SH-SY5Y (cell line): Measurements from ENCODE around the gene MORN3.

Experiments
- GATA2 ChIP-seq: IDR thresholded peaks from 2 replicates; pipeline ENCODE4 v1.6.1; 2011; ENCODE audit warnings: mild to moderate bottlenecking, low read depth, low read length
- GATA3 ChIP-seq: IDR thresholded peaks from 2 replicates; pipeline ENCODE4 v1.6.1; 2011; ENCODE audit warnings: low read depth, mild to moderate bottlenecking, low read length, moderate library complexity

DNA sequence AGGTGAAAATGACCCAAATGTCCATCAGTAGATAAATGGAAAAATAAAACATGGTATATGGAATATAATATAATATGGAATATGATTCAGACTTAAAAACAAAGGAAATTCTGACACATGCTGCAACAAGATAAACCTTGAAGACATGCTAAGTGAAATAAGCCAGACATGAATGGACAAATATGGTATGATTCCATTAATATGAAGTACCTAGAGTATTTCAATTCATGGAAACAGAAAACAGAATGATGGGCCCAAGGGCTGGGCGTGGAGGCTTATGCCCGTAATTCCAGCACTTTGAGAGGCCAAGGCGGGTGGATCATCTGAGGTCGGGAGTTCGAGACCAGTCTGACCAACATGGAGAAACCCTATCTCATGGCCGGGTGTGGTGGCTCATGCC, 65.9 kb downstream of the MORN3 start:
- TF ChIP-seq GATA2 (no peak), GATA3 (no peak)
